ENCODE measurements around the gene CPSF2. TPM values are rescaled to one million over a fixed set of nuclear protein-coding genes. Genes with fewer than 3 reads are reported as not detected.
"Not testable (repeated sequence)": the region's sequence is repeated elsewhere in the genome, so short reads cannot be mapped to it uniquely, and the experiment has no call there.

CPSF2 gene
- total and polyA plus RNA-seq, 7 experiments from 2014 or later, result 25.2 to 77.4 (median 39.4) TPM

DNA sequence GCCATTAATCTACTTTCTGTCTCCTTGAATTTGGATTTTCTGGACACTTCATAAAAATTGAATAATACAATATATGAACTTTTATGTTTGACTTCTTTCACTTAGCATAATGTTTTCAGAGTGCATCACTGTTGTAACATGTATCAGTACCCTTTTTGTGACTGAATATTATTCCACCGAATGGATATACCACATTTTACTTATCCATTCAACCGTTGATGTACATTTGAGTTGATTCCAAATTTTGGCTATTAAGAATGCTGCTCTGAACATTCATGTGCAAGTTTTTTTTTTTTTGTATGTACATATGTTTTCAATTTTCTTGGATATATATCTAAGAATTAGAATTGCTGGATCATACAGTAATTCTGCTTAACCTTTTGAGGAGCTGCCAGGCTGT, 43.2 kb downstream of the CPSF2 start:
- Mint-ChIP-seq H3K4me3 (peak overlapping the region in 1 of 10 donors; percentile 25), H3K36me3 (peaks cover 12 to 57% (median 51%) of the 10 kb centered on the region in 5 donors), H3K9me3 (peaks cover 0 to 28% (median 11%) of the 10 kb centered on the region in 11 donors), H3K4me1 (no peaks in the 10 kb centered on the region), H3K27me3 (no peaks in the 10 kb centered on the region), H3K27ac (no peak overlapping the region)
- DNase-seq (no peak), ATAC-seq (no peak)
- no peaks in the 10 kb centered on the region for H3K9me3 ChIP-seq (ENCODE audit: control insufficient read depth in 2 of 3, low read length in 3 of 3)
- no peaks in the 10 kb centered on the region for H3K4me1 ChIP-seq (ENCODE audit: control insufficient read depth in 2 of 2, insufficient read depth in 2 of 2, low read length in 2 of 2)
- H3K4me3 ChIP-seq (ENCODE audit: low read length), result no peak overlapping the region
- POLR2A ChIA-PET, result no interaction called here
- H3K27ac ChIP-seq (ENCODE audit: low read depth, low read length), result no peak overlapping the region
- no peaks in the 10 kb centered on the region for H3K27me3 ChIP-seq (ENCODE audit: control insufficient read depth in 2 of 2, insufficient read depth in 2 of 2, low read length in 2 of 2)
- intact Hi-C loops (cut with micrococcal nuclease), result no loop called here
- peaks cover 4 to 51% (median 8%) of the 10 kb centered on the region in 3 experiments for H3K36me3 ChIP-seq (ENCODE audit: control insufficient read depth in 2 of 3, insufficient read depth in 3 of 3, low read length in 3 of 3)
- CTCF ChIA-PET, result no interaction called here

DNA sequence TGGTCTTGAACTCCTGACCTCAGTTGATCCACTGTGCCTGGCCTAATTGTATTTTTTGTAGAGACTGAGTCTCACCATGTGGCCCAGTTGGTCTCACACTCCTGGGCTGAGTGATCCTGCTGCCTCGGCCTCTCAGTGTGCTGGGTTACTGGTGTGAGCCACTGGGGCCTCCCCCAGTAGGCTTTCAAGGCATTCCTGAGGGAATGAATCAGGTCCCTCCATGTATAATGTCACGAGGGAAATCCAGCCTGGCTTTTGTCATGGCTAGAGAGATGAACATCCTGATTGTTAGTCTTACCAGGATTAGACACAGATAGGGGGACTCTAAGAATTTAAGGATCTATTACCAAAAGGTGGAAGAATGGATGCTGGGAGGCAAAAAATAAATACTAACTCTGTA, 51.9 kb downstream of the CPSF2 start:
- CTCF ChIA-PET, result no interaction called here
- Mint-ChIP-seq H3K27ac (no peak overlapping the region), H3K9me3 (no peaks in the 10 kb centered on the region), H3K4me3 (no peak overlapping the region), H3K27me3 (no peaks in the 10 kb centered on the region), H3K4me1 (no peaks in the 10 kb centered on the region), H3K36me3 (peaks cover 0 to 19% (median 0%) of the 10 kb centered on the region in 5 donors)
- H3K36me3 ChIP-seq (ENCODE audit: control insufficient read depth in 2 of 3, insufficient read depth in 3 of 3, low read length in 3 of 3), result no peaks in the 10 kb centered on the region
- ATAC-seq (no peak), DNase-seq (no peak)
- H3K27ac ChIP-seq (ENCODE audit: low read depth, low read length), result no peak overlapping the region
- no peaks in the 10 kb centered on the region for H3K4me1 ChIP-seq (ENCODE audit: control insufficient read depth in 2 of 2, insufficient read depth in 2 of 2, low read length in 2 of 2)
- no peaks in the 10 kb centered on the region for H3K27me3 ChIP-seq (ENCODE audit: control insufficient read depth in 2 of 2, insufficient read depth in 2 of 2, low read length in 2 of 2)
- POLR2A ChIA-PET, result no interaction called here
- H3K4me3 ChIP-seq (ENCODE audit: low read length), result no peak overlapping the region
- intact Hi-C loops (cut with micrococcal nuclease), result no loop called here
- H3K9me3 ChIP-seq (ENCODE audit: control insufficient read depth in 2 of 3, low read length in 3 of 3), result no peaks in the 10 kb centered on the region

DNA sequence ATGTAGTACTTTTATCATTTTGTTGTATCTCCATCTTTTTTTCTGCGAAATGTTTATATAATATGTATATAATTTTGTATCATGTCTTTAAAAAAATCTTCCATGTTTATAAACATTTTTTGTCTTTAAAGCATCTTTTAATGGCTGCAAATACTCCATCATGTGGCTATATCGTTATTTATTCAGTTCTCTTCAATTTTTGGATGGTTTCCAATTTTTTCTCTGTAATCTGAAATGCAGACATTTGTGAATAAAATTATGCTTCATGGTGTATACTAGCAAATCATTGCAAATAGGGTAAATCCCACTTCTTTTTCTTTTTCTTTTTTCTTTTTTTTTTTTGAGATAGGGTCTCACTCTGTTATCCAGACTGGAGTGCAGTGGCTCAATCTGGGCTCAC, 54.0 kb downstream of the CPSF2 start:
- no peak overlapping the region for H3K4me3 Mint-ChIP-seq
- DNase-seq, result no peak

DNA sequence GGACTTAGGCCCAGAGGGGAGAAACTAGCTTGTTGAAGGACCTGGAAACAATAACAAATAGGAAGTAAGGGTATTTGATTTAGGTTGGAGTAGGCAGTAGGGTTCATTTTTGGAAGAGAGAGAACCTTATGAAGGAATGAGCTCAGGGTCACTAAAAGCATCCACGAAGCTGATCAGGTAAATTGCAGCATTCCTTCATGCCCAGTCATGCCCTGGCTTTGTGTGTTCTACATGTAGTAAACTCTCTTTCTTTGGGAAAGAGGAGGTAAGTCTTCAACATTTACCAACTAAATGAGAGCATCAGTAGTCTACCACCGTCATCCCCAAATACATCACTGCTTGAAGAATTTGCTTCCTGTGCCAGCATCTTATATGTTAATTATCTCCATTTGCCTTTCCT, 54.7 kb downstream of the CPSF2 start:
- ATAC-seq (no peak), DNase-seq (no peak)
- Histone ChIP-seq H3K27me3 (ENCODE audit: control insufficient read depth in 2 of 2, insufficient read depth in 2 of 2, low read length in 2 of 2) (no peaks in the 10 kb centered on the region), H3K4me1 (ENCODE audit: control insufficient read depth in 2 of 2, insufficient read depth in 2 of 2, low read length in 2 of 2) (no peaks in the 10 kb centered on the region), H3K36me3 (ENCODE audit: control insufficient read depth in 2 of 3, insufficient read depth in 3 of 3, low read length in 3 of 3) (no peaks in the 10 kb centered on the region), H3K27ac (ENCODE audit: low read depth, low read length) (no peak overlapping the region), H3K9me3 (ENCODE audit: control insufficient read depth in 2 of 3, low read length in 3 of 3) (peaks cover 0 to 5% (median 0%) of the 10 kb centered on the region in 3 experiments), H3K4me3 (ENCODE audit: low read length) (no peak overlapping the region)
- no peaks in the 10 kb centered on the region for H3K27me3 Mint-ChIP-seq
- CTCF ChIA-PET, result no interaction called here
- POLR2A ChIA-PET, result no interaction called here
- H3K4me3 Mint-ChIP-seq, result no peak overlapping the region
- H3K9me3 Mint-ChIP-seq, result peaks cover 0 to 10% (median 0%) of the 10 kb centered on the region in 11 donors
- H3K4me1 Mint-ChIP-seq, result peaks cover 0 to 4% (median 0%) of the 10 kb centered on the region in 7 donors
- no peak overlapping the region for H3K27ac Mint-ChIP-seq
- intact Hi-C loops (cut with micrococcal nuclease), result no loop called here
- peaks cover 0 to 6% (median 0%) of the 10 kb centered on the region in 5 donors for H3K36me3 Mint-ChIP-seq

More for the DNA sequence above, 54.0 kb downstream of the CPSF2 start:
- ChIA-PET CTCF (no interaction called here), POLR2A (no interaction called here)
- H3K9me3 Mint-ChIP-seq, result peaks cover 0 to 10% (median 0%) of the 10 kb centered on the region in 11 donors
- peaks cover 0 to 13% (median 0%) of the 10 kb centered on the region in 5 donors for H3K36me3 Mint-ChIP-seq
- Histone ChIP-seq H3K36me3 (ENCODE audit: control insufficient read depth in 2 of 3, insufficient read depth in 3 of 3, low read length in 3 of 3) (no peaks in the 10 kb centered on the region), H3K27me3 (ENCODE audit: control insufficient read depth in 2 of 2, insufficient read depth in 2 of 2, low read length in 2 of 2) (no peaks in the 10 kb centered on the region), H3K4me3 (ENCODE audit: low read length) (no peak overlapping the region), H3K9me3 (ENCODE audit: control insufficient read depth in 2 of 3, low read length in 3 of 3) (peaks cover 0 to 5% (median 0%) of the 10 kb centered on the region in 3 experiments), H3K27ac (ENCODE audit: low read depth, low read length) (no peak overlapping the region), H3K4me1 (ENCODE audit: control insufficient read depth in 2 of 2, insufficient read depth in 2 of 2, low read length in 2 of 2) (no peaks in the 10 kb centered on the region)
- H3K27ac Mint-ChIP-seq, result no peak overlapping the region
- H3K4me1 Mint-ChIP-seq, result peaks cover 0 to 4% (median 0%) of the 10 kb centered on the region in 7 donors
- no peaks in the 10 kb centered on the region for H3K27me3 Mint-ChIP-seq
- intact Hi-C loops (cut with micrococcal nuclease), result no loop called here
- ATAC-seq, result no peak

DNA sequence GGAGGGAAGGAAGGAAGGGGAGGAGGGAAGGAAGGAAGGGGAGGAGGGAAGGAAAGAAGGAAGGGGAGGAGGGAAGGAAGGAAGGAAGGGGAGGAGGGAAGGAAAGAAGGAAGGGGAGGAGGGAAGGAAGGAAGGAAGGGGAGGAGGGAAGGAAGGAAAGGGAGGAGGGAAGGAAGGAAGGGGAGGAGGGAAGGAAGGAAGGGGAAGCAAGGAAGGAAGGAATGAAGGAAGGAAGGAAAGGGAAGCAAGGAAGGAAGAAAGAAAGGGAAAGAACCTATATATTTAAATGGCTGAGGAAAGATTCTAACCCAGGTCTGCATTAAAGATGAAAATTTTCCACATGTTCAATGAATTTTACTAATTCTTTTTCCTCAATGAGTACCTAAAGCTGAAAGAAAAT, 57.4 kb downstream of the CPSF2 start:
- H3K4me1 ChIP-seq (ENCODE audit: control insufficient read depth in 2 of 2, insufficient read depth in 2 of 2, low read length in 2 of 2); intact Hi-C loops (cut with micrococcal nuclease); H3K4me3 ChIP-seq (ENCODE audit: low read length): not testable (repeated sequence)

DNA sequence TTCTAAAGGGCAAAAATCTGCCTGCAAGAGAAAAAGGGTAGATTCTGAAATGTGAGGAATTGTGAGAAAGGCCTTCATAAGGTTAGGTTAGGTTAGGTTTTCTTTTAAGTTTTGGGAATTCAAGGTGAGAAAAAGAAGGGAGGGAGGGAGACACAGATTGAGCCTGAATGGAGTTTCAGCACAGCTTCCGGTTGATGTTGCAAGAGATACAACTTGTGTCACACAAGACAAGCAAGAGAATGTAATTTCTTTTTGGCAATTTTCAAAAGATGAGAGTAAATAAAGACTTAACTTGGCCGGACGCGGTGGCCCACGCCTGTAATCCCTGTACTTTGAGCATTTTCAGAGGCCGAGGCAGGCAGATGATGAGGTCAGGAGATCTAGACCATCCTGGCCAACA, 63.8 kb downstream of the CPSF2 start:
- DNase-seq, result no peak
- CTCF ChIA-PET, result no interaction called here
- Histone ChIP-seq H3K9me3 (ENCODE audit: control insufficient read depth in 2 of 3, low read length in 3 of 3) (no peaks in the 10 kb centered on the region), H3K4me3 (ENCODE audit: low read length) (no peak overlapping the region), H3K27me3 (ENCODE audit: control insufficient read depth in 2 of 2, insufficient read depth in 2 of 2, low read length in 2 of 2) (no peaks in the 10 kb centered on the region), H3K4me1 (ENCODE audit: control insufficient read depth in 2 of 2, insufficient read depth in 2 of 2, low read length in 2 of 2) (no peaks in the 10 kb centered on the region), H3K36me3 (ENCODE audit: control insufficient read depth in 2 of 3, insufficient read depth in 3 of 3, low read length in 3 of 3) (no peaks in the 10 kb centered on the region), H3K27ac (ENCODE audit: low read depth, low read length) (no peak overlapping the region)
- Mint-ChIP-seq H3K4me3 (no peak overlapping the region), H3K4me1 (no peaks in the 10 kb centered on the region), H3K9me3 (peaks cover 0 to 7% (median 6%) of the 10 kb centered on the region in 11 donors), H3K27me3 (no peaks in the 10 kb centered on the region), H3K27ac (peak overlapping the region in 1 of 9 donors; percentile 34), H3K36me3 (peaks cover 0 to 17% (median 14%) of the 10 kb centered on the region in 5 donors)
- ATAC-seq, result no peak
- POLR2A ChIA-PET, result no interaction called here
- intact Hi-C loops (cut with micrococcal nuclease), result no loop called here

More for the DNA sequence above, 57.4 kb downstream of the CPSF2 start:
- H3K27ac Mint-ChIP-seq; H3K27me3 ChIP-seq (ENCODE audit: control insufficient read depth in 2 of 2, insufficient read depth in 2 of 2, low read length in 2 of 2); H3K27ac ChIP-seq (ENCODE audit: low read depth, low read length); H3K9me3 Mint-ChIP-seq; H3K27me3 Mint-ChIP-seq; H3K36me3 Mint-ChIP-seq; H3K4me1 Mint-ChIP-seq; DNase-seq; H3K36me3 ChIP-seq (ENCODE audit: control insufficient read depth in 2 of 3, insufficient read depth in 3 of 3, low read length in 3 of 3); H3K4me3 Mint-ChIP-seq; H3K9me3 ChIP-seq (ENCODE audit: control insufficient read depth in 2 of 3, low read length in 3 of 3); POLR2A ChIA-PET; CTCF ChIA-PET; ATAC-seq: not testable (repeated sequence)

DNA sequence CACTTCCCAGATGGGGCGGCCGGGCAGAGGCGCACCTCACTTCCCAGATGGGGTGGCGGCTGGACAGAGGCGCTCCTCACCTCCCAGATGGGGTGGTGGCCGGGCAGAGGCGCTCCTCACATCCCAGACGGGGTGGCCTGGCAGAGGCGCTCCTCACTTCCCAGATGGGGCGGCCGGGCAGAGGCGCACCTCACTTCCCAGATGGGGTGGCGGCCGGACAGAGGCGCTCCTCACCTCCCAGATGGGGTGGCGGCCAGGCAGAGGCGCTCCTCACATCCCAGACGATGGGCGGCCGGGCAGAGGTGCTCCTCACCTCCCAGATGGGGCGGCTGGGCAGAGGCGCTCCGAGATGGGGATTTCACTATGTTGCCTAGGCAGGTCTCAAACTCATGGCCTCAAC, 65.8 kb downstream of the CPSF2 start:
- H3K9me3 Mint-ChIP-seq; H3K9me3 ChIP-seq (ENCODE audit: control insufficient read depth in 2 of 3, low read length in 3 of 3); ATAC-seq; DNase-seq; H3K27ac Mint-ChIP-seq; H3K27me3 Mint-ChIP-seq; CTCF ChIA-PET; H3K36me3 ChIP-seq (ENCODE audit: control insufficient read depth in 2 of 3, insufficient read depth in 3 of 3, low read length in 3 of 3); POLR2A ChIA-PET; intact Hi-C loops (cut with micrococcal nuclease); H3K4me1 ChIP-seq (ENCODE audit: control insufficient read depth in 2 of 2, insufficient read depth in 2 of 2, low read length in 2 of 2); H3K4me3 Mint-ChIP-seq; H3K4me1 Mint-ChIP-seq; H3K4me3 ChIP-seq (ENCODE audit: low read length); H3K27ac ChIP-seq (ENCODE audit: low read depth, low read length); H3K27me3 ChIP-seq (ENCODE audit: control insufficient read depth in 2 of 2, insufficient read depth in 2 of 2, low read length in 2 of 2): not testable (repeated sequence)
- peaks cover 0 to 17% (median 11%) of the 10 kb centered on the region in 5 donors for H3K36me3 Mint-ChIP-seq

Measured in naive thymus-derived CD4-positive, alpha-beta T cell (primary cell).